HG03469 (cell line): ENCODE data around the gene CFLAR.
"Not testable (repeated sequence)": the region's sequence is repeated elsewhere in the genome, so short reads cannot be mapped to it uniquely, and the experiment has no call there.

Experiments
- ATAC-seq: cut with Tn5 transposase; IDR thresholded peaks from one replicate; pipeline ENCODE4 v1.9.1; 2021; ENCODE audit warnings: mild to moderate bottlenecking, moderate library complexity, moderate number of reproducible peaks; ENCODE audit not compliant: unreplicated experiment

Gene CFLAR

DNA sequence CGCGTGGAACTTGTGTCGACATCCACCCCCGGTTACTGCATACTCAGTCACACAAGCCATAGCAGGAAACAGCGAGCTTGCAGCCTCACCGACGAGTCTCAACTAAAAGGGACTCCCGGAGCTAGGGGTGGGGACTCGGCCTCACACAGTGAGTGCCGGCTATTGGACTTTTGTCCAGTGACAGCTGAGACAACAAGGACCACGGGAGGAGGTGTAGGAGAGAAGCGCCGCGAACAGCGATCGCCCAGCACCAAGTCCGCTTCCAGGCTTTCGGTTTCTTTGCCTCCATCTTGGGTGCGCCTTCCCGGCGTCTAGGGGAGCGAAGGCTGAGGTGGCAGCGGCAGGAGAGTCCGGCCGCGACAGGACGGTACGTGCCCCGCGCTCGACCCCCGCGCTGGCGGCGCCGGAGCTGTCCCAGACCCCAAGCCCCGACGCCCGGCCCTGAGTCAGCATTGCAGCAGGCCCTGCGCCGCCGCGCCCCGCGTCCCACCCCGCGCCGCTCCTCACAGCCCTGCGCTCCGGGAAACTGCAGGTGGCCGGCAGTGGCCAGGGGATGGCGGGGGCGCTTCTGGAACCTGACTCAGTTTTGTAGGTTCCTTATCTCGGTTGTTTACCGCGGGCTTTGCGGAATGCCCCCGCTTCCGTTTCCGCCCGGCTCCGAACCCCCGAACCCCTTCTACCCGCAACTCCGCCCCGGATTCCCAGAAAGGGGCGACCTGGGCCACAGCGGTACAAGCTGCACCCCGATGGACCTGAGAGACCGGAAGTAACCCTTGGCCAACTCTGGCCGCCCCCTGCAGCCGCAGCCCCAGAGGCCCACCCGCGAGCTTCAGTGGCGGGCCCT lies at the start of gene CFLAR:
Gene CFLAR, plus strand, starts transcription at position 50 of the 844 bp plus-strand sequence. CDS start 13,702 bp downstream, outside the sequence.
- peak; percentile 21 for ATAC-seq

DNA sequence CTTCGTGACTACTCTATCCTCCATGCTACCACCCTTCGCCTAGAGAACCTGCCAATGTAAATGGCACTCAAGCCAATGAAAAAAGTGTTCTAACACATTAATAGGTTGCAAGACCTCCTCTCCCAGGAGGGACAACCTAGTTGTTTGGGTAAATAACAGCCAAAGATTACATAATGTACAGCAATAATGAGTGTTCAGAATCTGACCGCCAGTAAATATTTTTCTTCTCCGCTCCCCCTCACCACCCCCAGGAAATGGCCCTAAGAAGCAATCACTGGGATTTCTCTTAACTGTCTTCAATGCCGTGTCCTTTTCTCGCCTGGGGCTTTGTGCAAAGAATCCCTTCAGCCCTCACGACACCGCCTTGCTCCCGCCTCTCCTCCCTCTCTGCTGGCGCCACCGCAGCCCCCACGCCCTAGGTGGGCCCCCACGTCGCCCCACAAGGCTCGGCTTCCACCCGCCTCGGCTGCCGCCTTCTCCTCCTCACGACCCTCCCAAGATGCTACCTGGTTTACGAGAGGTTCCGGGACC lies 45.0 kb upstream of the CFLAR start:
- no peak for ATAC-seq

DNA sequence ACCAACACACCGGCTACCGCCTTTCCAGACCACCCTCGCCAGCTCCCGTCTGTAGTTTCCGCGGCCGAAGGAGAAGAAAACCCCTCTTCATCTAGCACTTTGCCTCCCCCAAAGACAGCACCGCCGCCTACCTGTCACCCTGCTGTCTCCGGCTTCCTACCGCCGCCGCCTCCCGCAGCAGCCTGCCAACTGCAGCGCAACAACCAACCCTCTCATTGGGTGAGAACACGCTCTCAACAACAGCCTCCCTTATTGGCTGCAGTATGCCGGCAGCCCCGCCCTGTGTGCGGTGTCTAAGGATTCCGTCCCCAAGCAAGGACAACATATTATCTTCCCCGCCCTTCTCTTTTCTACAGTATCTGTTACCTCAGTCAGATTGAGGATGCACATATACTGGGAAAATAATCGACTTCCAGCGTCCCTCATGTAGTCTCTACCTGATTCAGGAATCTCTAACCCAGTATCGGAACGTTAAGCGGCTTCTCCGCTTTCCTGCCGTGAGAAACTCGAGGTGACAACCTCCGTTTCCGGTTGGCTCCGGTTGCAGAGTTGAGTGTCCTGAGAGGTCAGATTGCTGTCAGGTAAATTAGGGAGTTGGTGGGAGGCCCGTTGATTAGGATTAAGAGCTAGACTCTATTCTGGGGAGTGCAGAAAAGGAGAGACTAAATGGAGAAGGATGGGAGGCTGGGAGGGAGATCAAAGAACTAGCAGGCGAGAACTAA lies 44.3 kb upstream of the CFLAR start, which contains the start of the genes HYCC2 and NDUFB3:
Gene HYCC2, minus strand, starts transcription at position 193 of the 722 bp plus-strand sequence. CDS start 47,662 bp downstream, outside the sequence.
Gene NDUFB3, plus strand, starts transcription at position 523 of the 722 bp plus-strand sequence. CDS start 6,882 bp downstream, outside the sequence.
- ATAC-seq = peak; percentile 95

GRCh38 chr2:201072201-201072530 lies 43.8 kb upstream of the CFLAR start:
- ATAC-seq = no peak

GRCh38 chr2:201073071-201073470 lies 42.9 kb upstream of the CFLAR start:
- no peak for ATAC-seq

DNA sequence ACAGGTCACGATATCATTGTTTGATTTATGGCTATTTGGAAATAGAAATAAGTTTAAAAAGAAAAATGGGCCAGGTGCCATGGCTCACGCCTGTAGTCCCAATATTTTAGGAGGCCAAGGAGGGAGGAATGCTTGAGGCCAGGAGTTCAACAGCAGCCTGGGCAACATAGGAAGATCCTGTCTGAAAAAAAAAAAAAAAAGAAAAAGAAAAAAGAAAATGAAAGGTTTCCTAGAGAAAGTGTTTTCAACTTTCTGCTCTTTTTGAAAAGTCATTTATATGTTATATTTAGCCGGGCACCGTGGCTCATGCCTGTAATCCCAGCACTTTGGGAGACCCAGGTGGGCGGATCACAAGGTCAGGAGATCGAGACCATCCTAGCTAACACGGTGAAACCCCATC lies 41.0 kb upstream of the CFLAR start:
- no peak for ATAC-seq

DNA sequence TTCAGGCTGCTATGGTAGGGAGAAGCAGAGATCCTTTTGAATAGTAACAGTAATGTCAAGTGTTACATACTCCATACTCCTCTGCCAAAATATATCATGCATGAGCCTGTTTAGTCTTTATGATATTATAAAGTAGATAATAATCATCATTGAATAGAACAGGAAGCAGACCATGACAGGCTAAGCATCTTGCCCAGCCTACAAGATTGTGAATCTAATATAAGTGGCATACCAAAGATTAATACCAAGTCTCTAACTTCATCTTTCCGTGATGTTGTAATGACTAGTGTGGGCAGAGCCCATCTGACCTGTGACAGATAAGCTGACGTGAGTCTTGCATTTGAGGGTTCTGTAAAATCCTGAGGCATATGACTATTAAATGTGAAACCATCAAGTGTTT lies 31.1 kb upstream of the CFLAR start:
- no peak for ATAC-seq

GRCh38 chr2:201090574-201090973 lies 25.4 kb upstream of the CFLAR start:
- ATAC-seq = no peak

GRCh38 chr2:201093573-201093972 lies 22.4 kb upstream of the CFLAR start:
- no peak for ATAC-seq

- no peak for ATAC-seq
Observed at GRCh38 chr2:201100497-201100896, 15.5 kb upstream of the CFLAR start.

- no peak for ATAC-seq
Observed at GRCh38 chr2:201105759-201106158, 10.2 kb upstream of the CFLAR start.

DNA sequence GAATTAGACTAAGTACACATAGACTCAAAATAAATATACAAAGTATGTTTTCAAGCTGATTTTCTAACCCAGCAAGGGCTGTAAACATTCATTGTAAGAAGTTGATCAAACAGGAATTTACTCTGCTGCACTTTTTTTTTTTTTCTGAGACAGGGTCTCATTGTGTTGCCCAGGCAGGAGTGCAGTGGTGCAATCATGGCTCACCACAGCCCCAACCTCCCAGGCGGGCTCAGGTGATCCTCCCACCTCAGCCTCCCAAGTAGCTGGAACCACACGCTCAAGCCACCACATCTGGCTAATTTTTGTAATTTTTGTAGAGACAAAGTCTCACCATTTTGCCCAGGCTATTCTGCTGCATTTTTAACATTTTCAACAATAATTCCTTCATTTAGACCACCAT lies 8.3 kb upstream of the CFLAR start:
- ATAC-seq = no peak

DNA sequence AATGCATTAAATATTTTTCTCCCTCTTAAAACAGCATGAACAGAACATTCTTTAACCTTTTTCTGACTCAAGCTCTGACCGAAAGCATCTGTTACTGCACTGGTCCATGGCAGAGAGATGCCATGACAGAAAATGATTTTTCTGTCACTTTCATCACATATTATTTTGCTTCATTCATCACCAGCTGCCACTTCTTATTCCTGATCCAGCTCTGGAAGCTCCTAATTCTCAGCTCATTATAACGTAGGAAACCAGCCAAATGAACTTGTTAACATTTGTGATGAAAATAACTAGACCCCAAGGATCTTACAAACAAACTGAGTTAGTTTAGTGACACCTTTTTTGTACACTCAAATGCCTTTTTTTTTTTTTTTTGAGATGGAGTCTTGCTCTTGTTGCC lies 7.6 kb upstream of the CFLAR start:
- ATAC-seq = no peak

DNA sequence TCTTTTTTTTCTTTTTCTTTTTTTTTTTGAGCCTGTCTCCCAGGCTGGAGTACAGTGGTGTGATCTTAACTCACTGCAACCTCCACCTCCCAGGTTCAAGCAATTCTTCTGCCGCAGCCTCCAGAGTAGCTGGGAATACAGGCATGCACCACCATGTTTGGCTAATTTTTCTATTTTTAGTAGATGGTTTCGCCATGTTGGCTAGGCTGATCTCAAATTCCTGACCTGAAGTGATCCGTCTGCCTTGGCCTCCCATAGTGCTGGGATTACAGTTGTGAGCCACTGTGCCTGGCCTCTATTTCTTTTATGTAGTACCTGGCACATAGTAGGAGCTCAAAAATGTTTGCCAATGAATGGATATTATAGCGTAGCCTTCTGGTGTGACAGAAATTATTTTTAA lies 6.8 kb upstream of the CFLAR start:
- no peak for ATAC-seq

DNA sequence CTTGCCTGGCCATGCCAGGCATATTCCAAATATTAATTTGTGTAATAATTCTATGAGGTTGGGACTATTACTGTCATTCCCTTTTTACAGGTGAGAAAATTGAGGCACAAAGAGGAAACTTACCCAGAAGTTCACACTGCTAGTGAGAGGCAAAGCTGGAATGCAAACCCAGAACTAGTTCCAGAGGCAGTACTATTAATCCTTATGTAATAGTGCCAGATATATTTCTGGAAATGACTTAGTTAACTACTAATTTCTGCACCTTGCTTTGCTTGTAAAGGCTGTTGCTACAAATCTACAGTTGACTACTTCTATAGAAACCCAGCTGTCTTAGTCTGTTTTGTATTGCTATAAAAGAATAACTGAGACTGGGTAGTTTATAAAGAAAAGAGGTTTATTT lies 5.3 kb upstream of the CFLAR start:
- ATAC-seq = no peak

- ATAC-seq = no peak
Observed at GRCh38 chr2:201111096-201111495, 4.9 kb upstream of the CFLAR start.

DNA sequence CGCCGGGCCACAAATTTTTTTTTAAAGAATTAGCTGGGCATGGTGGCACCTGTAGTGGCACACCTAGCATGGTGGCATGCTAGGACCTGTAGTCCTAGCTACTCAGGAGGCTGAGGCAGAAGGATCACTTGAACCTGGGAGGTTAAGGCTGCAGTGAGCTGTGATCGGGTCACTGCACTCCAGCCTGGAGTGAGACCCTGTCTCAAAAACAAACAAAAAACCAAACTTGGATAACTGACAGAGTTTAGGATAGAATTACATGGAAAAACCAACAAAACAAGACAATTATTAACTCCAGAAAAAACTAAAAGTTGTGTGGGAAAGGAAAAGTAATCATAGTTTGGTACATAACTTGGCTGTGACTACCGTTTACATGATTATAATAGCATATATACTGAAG lies 1.6 kb upstream of the CFLAR start:
- ATAC-seq = no peak

GRCh38 chr2:201114846-201115245 lies 1.1 kb upstream of the CFLAR start:
- no peak for ATAC-seq

GRCh38 chr2:201116959-201117734 lies 1.2 kb downstream of the CFLAR start:
- no peak for ATAC-seq

DNA sequence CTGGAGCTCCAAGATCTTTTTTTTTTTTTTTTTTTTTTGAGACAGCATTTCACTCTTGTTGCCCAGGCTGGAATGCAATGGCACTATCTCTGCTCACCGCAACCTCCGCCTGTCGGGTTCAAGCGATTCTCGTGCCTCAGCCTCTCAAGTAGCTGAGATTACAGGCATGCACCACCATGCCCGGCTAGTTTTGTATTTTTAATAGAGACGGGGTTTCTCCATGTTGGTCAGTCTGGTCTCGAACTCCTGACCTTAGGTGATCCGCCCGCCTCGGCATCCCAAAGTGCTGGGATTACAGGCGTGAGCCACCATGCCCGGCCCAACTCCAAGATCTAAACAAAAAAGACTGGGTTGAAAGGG lies 1.8 kb downstream of the CFLAR start:
- not testable (repeated sequence) for ATAC-seq
